ENCODE data around the gene RNASEH2A.
A peak's percentile ranks its signal among the peaks of the same experiment; 100 is the strongest.

RNASEH2A gene

GRCh38 chr19:12837225-12837624, 30.8 kb downstream of the RNASEH2A start:
- peaks cover 3% of the 10 kb centered on the region; the same call in 1 of the 2 replicates for H3K79me2 ChIP-seq (ENCODE audit: low read length)
- no peak overlapping the region for H3K4me3 ChIP-seq (ENCODE audit: low read length)
- H3K9me3 ChIP-seq (ENCODE audit: insufficient read depth, low read length) = no peaks in the 10 kb centered on the region
- H3K27ac ChIP-seq (ENCODE audit: low read length) = no peak overlapping the region
- peaks cover 8% of the 10 kb centered on the region for H3K36me3 ChIP-seq (replicated peaks; ENCODE audit: low read depth, low read length)
- H3K4me1 ChIP-seq (ENCODE audit: low read length) = peaks cover 27% of the 10 kb centered on the region
- no peak overlapping the region for H3K4me2 ChIP-seq (ENCODE audit: low read length)
- no peak overlapping the region for H3K9ac ChIP-seq (ENCODE audit: low read length)
- TF ChIP-seq CTCF (IDR thresholded peaks at IDR 0.05; ENCODE audit: low read depth, low read length) (no peak), EZH2phosphoT487 (IDR thresholded peaks at IDR 0.05; ENCODE audit: low read depth) (no peak)
- H4K20me1 ChIP-seq (ENCODE audit: insufficient read depth, low read length) = 0 out of 2 replicates have a peak, but pooled peaks cover 6% of the 10 kb centered on the region
- peaks cover 12% of the 10 kb centered on the region for H3K27me3 ChIP-seq (ENCODE audit: low read depth, low read length)
- H2AFZ ChIP-seq (ENCODE audit: low read depth, low read length) = no peak overlapping the region

- Histone ChIP-seq H3K9ac (ENCODE audit: low read length) (peak within 1 kb of the TSS; percentile 76), H3K4me3 (ENCODE audit: low read length) (peak within 1 kb of the TSS; percentile 92), H3K27ac (ENCODE audit: low read length) (no peak within 1 kb of the TSS), H3K36me3 (replicated peaks; ENCODE audit: low read depth, low read length) (peaks cover 10% of the 10 kb centered on the region), H4K20me1 (ENCODE audit: insufficient read depth, low read length) (0 out of 2 replicates have a peak, but pooled peaks cover 6% of the 10 kb centered on the region), H3K79me2 (ENCODE audit: low read length) (peaks cover 3% of the 10 kb centered on the region; the same call in 1 of the 2 replicates), H3K27me3 (ENCODE audit: low read depth, low read length) (peaks cover 12% of the 10 kb centered on the region), H3K9me3 (ENCODE audit: insufficient read depth, low read length) (no peaks in the 10 kb centered on the region), H3K4me1 (ENCODE audit: low read length) (peaks cover 21% of the 10 kb centered on the region), H3K4me2 (ENCODE audit: low read length) (peak within 1 kb of the TSS; percentile 80), H2AFZ (ENCODE audit: low read depth, low read length) (peak within 1 kb of the TSS; percentile 77)
- TF ChIP-seq CTCF (IDR thresholded peaks at IDR 0.05; ENCODE audit: low read depth, low read length) (peak; percentile 52), EZH2phosphoT487 (IDR thresholded peaks at IDR 0.05; ENCODE audit: low read depth) (no peak)
These were observed 31.9 kb downstream of the RNASEH2A start, which contains the start of gene MAST1 for GRCh38 chr19:12838182-12838885. MAST1 (plus strand) TSS chr19:12838515; CDS start chr19:12838573, 58 bp downstream.

- H3K27me3 ChIP-seq (ENCODE audit: low read depth, low read length) = peaks cover 12% of the 10 kb centered on the region
These were observed 32.7 kb downstream of the RNASEH2A start for GRCh38 chr19:12838886-12839756.

More at GRCh38 chr19:12838886-12839756, 32.7 kb downstream of the RNASEH2A start:
- Histone ChIP-seq H3K27ac (ENCODE audit: low read length) (no peak overlapping the region), H3K9ac (ENCODE audit: low read length) (peak overlapping the region; percentile 76), H3K4me2 (ENCODE audit: low read length) (peak overlapping the region; percentile 76), H3K4me1 (ENCODE audit: low read length) (peaks cover 19% of the 10 kb centered on the region), H2AFZ (ENCODE audit: low read depth, low read length) (0 out of 2 replicates have a peak overlapping the region, but pooled peaks have one; percentile 8), H3K79me2 (ENCODE audit: low read length) (peaks cover 3% of the 10 kb centered on the region; the same call in 1 of the 2 replicates), H4K20me1 (ENCODE audit: insufficient read depth, low read length) (0 out of 2 replicates have a peak, but pooled peaks cover 6% of the 10 kb centered on the region), H3K9me3 (ENCODE audit: insufficient read depth, low read length) (no peaks in the 10 kb centered on the region), H3K36me3 (replicated peaks; ENCODE audit: low read depth, low read length) (peaks cover 10% of the 10 kb centered on the region), H3K4me3 (ENCODE audit: low read length) (peak overlapping the region; percentile 92)
- TF ChIP-seq EZH2phosphoT487 (IDR thresholded peaks at IDR 0.05; ENCODE audit: low read depth) (no peak), CTCF (IDR thresholded peaks at IDR 0.05; ENCODE audit: low read depth, low read length) (no peak)

All from OCI-LY3 (cell line).